MM.1S (cell line): ENCODE measurements around the gene RASGEF1B.

Source experiments
- DNase-seq: peaks from one replicate; pipeline ENCODE4 v3.0.0-alpha.2; 2015
- H2AFZ ChIP-seq: fragments of 300-600 bp; sonication (generic); 2 replicates; pipeline ENCODE4 v1.6.0; 2016; ENCODE audit warnings: antibody characterized with exemption, low read length
- H3F3A ChIP-seq: fragments of 300-600 bp; sonication (generic); 2 replicates; pipeline ENCODE4 v1.6.1; 2016; ENCODE audit warnings: mild to moderate bottlenecking, antibody characterized with exemption, low read length, moderate library complexity, mixed read lengths; ENCODE audit not compliant: insufficient read depth
- H3K27ac ChIP-seq: fragments of 300-600 bp; sonication (generic); 2 replicates; pipeline ENCODE4 v1.5.1; 2016; ENCODE audit warnings: mild to moderate bottlenecking, low read length
- H3K27me3 ChIP-seq: fragments of 300-600 bp; sonication (generic); replicated peaks from 2 replicates; pipeline ENCODE4 v1.6.0; 2016; ENCODE audit warnings: low read length; ENCODE audit not compliant: insufficient read depth
- H3K36me3 ChIP-seq: fragments of 300-600 bp; sonication (generic); replicated peaks from 2 replicates; pipeline ENCODE4 v1.6.1; 2016; ENCODE audit warnings: mild to moderate bottlenecking, low read length, mixed read lengths; ENCODE audit not compliant: insufficient read depth
- H3K4me1 ChIP-seq: fragments of 300-600 bp; sonication (generic); 2 replicates; pipeline ENCODE4 v1.6.1; 2016; ENCODE audit warnings: low read length, mixed read lengths
- H3K4me2 ChIP-seq: fragments of 300-600 bp; sonication (generic); 2 replicates; pipeline ENCODE4 v1.6.0; 2016; ENCODE audit warnings: low read depth, low read length
- H3K4me3 ChIP-seq: fragments of 300-600 bp; sonication (generic); 2 replicates; pipeline ENCODE4 v1.5.1; 2016; ENCODE audit warnings: low read length, mixed read lengths
- H3K79me2 ChIP-seq: fragments of 300-600 bp; sonication (generic); 2 replicates; pipeline ENCODE4 v1.6.1; 2016; ENCODE audit warnings: mixed run types, low read length, mixed read lengths
- H3K9ac ChIP-seq: fragments of 300-600 bp; sonication (generic); 2 replicates; pipeline ENCODE4 v1.6.1; 2016; ENCODE audit warnings: low read length, mixed read lengths
- H3K9me2 ChIP-seq: fragments of 300-600 bp; sonication (generic); replicated peaks from 2 replicates; pipeline ENCODE4 v1.6.1; 2016; ENCODE audit warnings: mild to moderate bottlenecking, low read length, mixed read lengths; ENCODE audit not compliant: insufficient read depth
- H3K9me3 ChIP-seq: fragments of 300-600 bp; sonication (generic); replicated peaks from 2 replicates; pipeline ENCODE4 v1.6.1; 2016; ENCODE audit warnings: mild to moderate bottlenecking, low read length, mixed read lengths; ENCODE audit not compliant: insufficient read depth
- H4K20me1 ChIP-seq: fragments of 300-600 bp; sonication (generic); 2 replicates; pipeline ENCODE4 v1.6.1; 2016; ENCODE audit warnings: mild to moderate bottlenecking, low read length, moderate library complexity, mixed read lengths; ENCODE audit not compliant: insufficient read depth
- CTCF ChIP-seq: fragments of 300-600 bp; sonication (generic); IDR thresholded peaks from 2 replicates; pipeline ENCODE4 v1.5.1; 2016; ENCODE audit warnings: antibody characterized with exemption, low read length, mixed read lengths
- EZH2 ChIP-seq: fragments of 300-600 bp; sonication (generic); optimal IDR thresholded peaks from 2 replicates; pipeline ENCODE3; 2017; ENCODE audit warnings: low read depth, mild to moderate bottlenecking, antibody characterized with exemption, low read length, mixed read lengths
- EZH2phosphoT487 ChIP-seq: fragments of 300-600 bp; sonication (generic); IDR thresholded peaks from 2 replicates; pipeline ENCODE4 v1.6.1; 2018; ENCODE audit warnings: antibody characterized with exemption, low read length

RASGEF1B gene

GRCh38 chr4:81508411-81509185, 36.9 kb upstream of the RASGEF1B start:
- Histone ChIP-seq H3F3A (peaks cover 31% of the 10 kb centered on the region), H3K27ac (no peak overlapping the region; the same call in 1 of the 2 replicates), H3K4me3 (no peak overlapping the region), H4K20me1 (no peaks in the 10 kb centered on the region), H3K36me3 (no peaks in the 10 kb centered on the region), H3K4me1 (peaks cover 74% of the 10 kb centered on the region), H3K9me3 (no peaks in the 10 kb centered on the region), H2AFZ (no peak overlapping the region), H3K9ac (no peak overlapping the region), H3K4me2 (no peak overlapping the region), H3K27me3 (no peaks in the 10 kb centered on the region), H3K9me2 (no peaks in the 10 kb centered on the region), H3K79me2 (no peaks in the 10 kb centered on the region)
- no peak for DNase-seq
- no peak for TF ChIP-seq CTCF
- no peak for TF ChIP-seq EZH2phosphoT487
- TF ChIP-seq EZH2: no peak

GRCh38 chr4:81507530-81507929, 35.8 kb upstream of the RASGEF1B start:
- no peaks in the 10 kb centered on the region for H3K36me3 ChIP-seq
- no peak overlapping the region for H3K27ac ChIP-seq
- H3K4me3 ChIP-seq: no peak overlapping the region
- no peaks in the 10 kb centered on the region for H3K27me3 ChIP-seq
- TF ChIP-seq EZH2phosphoT487 (no peak), CTCF (no peak), EZH2 (no peak)
- peaks cover 65% of the 10 kb centered on the region for H3K4me1 ChIP-seq
- no peak for DNase-seq
- H3K9me3 ChIP-seq: no peaks in the 10 kb centered on the region
- H3K9ac ChIP-seq: no peak overlapping the region
- H3K4me2 ChIP-seq: no peak overlapping the region
- H3F3A ChIP-seq: peaks cover 31% of the 10 kb centered on the region
- no peaks in the 10 kb centered on the region for H3K79me2 ChIP-seq
- no peak overlapping the region for H2AFZ ChIP-seq
- no peaks in the 10 kb centered on the region for H3K9me2 ChIP-seq
- no peaks in the 10 kb centered on the region for H4K20me1 ChIP-seq

GRCh38 chr4:81506731-81507130, 35.0 kb upstream of the RASGEF1B start:
- Histone ChIP-seq H3K9me3 (no peaks in the 10 kb centered on the region), H3F3A (peaks cover 31% of the 10 kb centered on the region), H3K36me3 (no peaks in the 10 kb centered on the region), H3K27me3 (no peaks in the 10 kb centered on the region), H3K4me1 (peaks cover 63% of the 10 kb centered on the region), H3K9ac (no peak overlapping the region), H3K9me2 (no peaks in the 10 kb centered on the region), H4K20me1 (no peaks in the 10 kb centered on the region), H3K79me2 (no peaks in the 10 kb centered on the region), H2AFZ (no peak overlapping the region), H3K4me3 (no peak overlapping the region), H3K4me2 (no peak overlapping the region), H3K27ac (peak overlapping the region; percentile 93; the same call in 1 of the 2 replicates)
- TF ChIP-seq CTCF (no peak), EZH2phosphoT487 (no peak), EZH2 (no peak)
- no peak for DNase-seq
